Trophoblast cell (in vitro differentiated cells and primary cell): ENCODE measurements around the gene DENND5A.

Source experiments
- DNase-seq, 2 donors: peaks; one replicate each; pipeline ENCODE4 v3.0.0-alpha.2; 2016
- H2AFZ ChIP-seq: 2 replicates; pipeline ENCODE4 v1.6.1; 2013; ENCODE audit warnings: low read length, moderate library complexity, mild to moderate bottlenecking; ENCODE audit not compliant: insufficient read depth, poor library complexity
- H2AK5ac ChIP-seq: 2 replicates; pipeline ENCODE4 v1.6.1; 2013; ENCODE audit warnings: mild to moderate bottlenecking, low read length
- H2BK120ac ChIP-seq: 2 replicates; pipeline ENCODE4 v1.6.1; 2013; ENCODE audit warnings: low read length, mild to moderate bottlenecking, moderate library complexity; ENCODE audit not compliant: insufficient read depth, poor library complexity
- H2BK12ac ChIP-seq: 2 replicates; pipeline ENCODE4 v1.6.1; 2013; ENCODE audit warnings: mild to moderate bottlenecking, low read length, moderate library complexity
- H2BK5ac ChIP-seq: 2 replicates; pipeline ENCODE4 v1.6.1; 2013; ENCODE audit warnings: low read length, low read depth, moderate library complexity, mild to moderate bottlenecking; ENCODE audit not compliant: poor library complexity
- H3K14ac ChIP-seq: 2 replicates; pipeline ENCODE4 v1.6.1; 2013; ENCODE audit warnings: mild to moderate bottlenecking, low read length
- H3K18ac ChIP-seq: 2 replicates; pipeline ENCODE4 v1.6.1; 2013; ENCODE audit warnings: mild to moderate bottlenecking, low read length
- H3K23ac ChIP-seq: 2 replicates; pipeline ENCODE4 v1.6.1; 2013; ENCODE audit warnings: low read length
- H3K27ac ChIP-seq: 2 replicates; pipeline ENCODE4 v1.5.1; 2013; ENCODE audit warnings: low read depth, mild to moderate bottlenecking, inconsistent platforms, low read length, moderate library complexity
- H3K27me3 ChIP-seq: 2 replicates; pipeline ENCODE4 v1.6.1; 2013; ENCODE audit warnings: inconsistent platforms, mild to moderate bottlenecking, low read length, moderate library complexity; ENCODE audit not compliant: insufficient read depth
- H3K36me3 ChIP-seq, 2 experiments: 1 replicate in 1 of 2; 2 replicates in 1 of 2; pipeline ENCODE4 v1.6.1; 2013; ENCODE audit warnings: low read length in 2 of 2, mild to moderate bottlenecking in 2 of 2, moderate library complexity in 1 of 2; ENCODE audit not compliant: insufficient read depth in 2 of 2, control insufficient read depth in 1 of 2
- H3K4ac ChIP-seq: 2 replicates; pipeline ENCODE4 v1.6.1; 2013; ENCODE audit warnings: low read depth, mild to moderate bottlenecking, low read length, moderate library complexity
- H3K4me1 ChIP-seq, 2 experiments: 1 replicate in 1 of 2; 2 replicates in 1 of 2; pipeline ENCODE4 v1.6.1; 2013; ENCODE audit warnings: low read length in 2 of 2, mild to moderate bottlenecking in 2 of 2, moderate library complexity in 1 of 2; ENCODE audit not compliant: insufficient read depth in 2 of 2, control insufficient read depth in 1 of 2
- H3K4me2 ChIP-seq: 2 replicates; pipeline ENCODE4 v1.6.1; 2013; ENCODE audit warnings: inconsistent platforms, mild to moderate bottlenecking, low read length, moderate library complexity
- H3K4me3 ChIP-seq: 2 replicates; pipeline ENCODE4 v1.5.1; 2013; ENCODE audit warnings: mild to moderate bottlenecking, low read depth, low read length, inconsistent platforms
- H3K79me1 ChIP-seq: one replicate; pipeline ENCODE4 v1.6.1; 2013; ENCODE audit warnings: low read length
- H3K79me2 ChIP-seq: 2 replicates; pipeline ENCODE4 v1.6.1; 2013; ENCODE audit warnings: low read length, mild to moderate bottlenecking; ENCODE audit not compliant: control insufficient read depth, insufficient read depth, poor library complexity
- H3K9ac ChIP-seq: 2 replicates; pipeline ENCODE4 v1.6.1; 2013; ENCODE audit warnings: mild to moderate bottlenecking, low read length
- H3K9me3 ChIP-seq: 2 replicates; pipeline ENCODE4 v1.6.1; 2013; ENCODE audit warnings: low read depth, mild to moderate bottlenecking, control low read depth, inconsistent platforms, low read length; ENCODE audit not compliant: insufficient read depth
- H4K12ac ChIP-seq: 2 replicates; pipeline ENCODE4 v1.6.1; 2013; ENCODE audit warnings: low read depth, mild to moderate bottlenecking, low read length, moderate library complexity
- H4K8ac ChIP-seq: 2 replicates; pipeline ENCODE4 v1.6.1; 2013; ENCODE audit warnings: low read depth, mild to moderate bottlenecking, low read length, moderate library complexity
- H4K91ac ChIP-seq: one replicate; pipeline ENCODE4 v1.6.1; 2013; ENCODE audit warnings: low read depth, mild to moderate bottlenecking, low read length, moderate library complexity
- whole genome bisulfite sequencing: extraction: QIAGEN DNeasy Blood & Tissue Kit; methylation state at CpG from one replicate; pipeline ENCODE4 v1.1.7; 2013; ENCODE audit warnings: missing lambda C conversion rate; ENCODE audit not compliant: insufficient read length, insufficient coverage; ENCODE audit errors: extremely low coverage; 5-methylcytosine and 5-hydroxymethylcytosine counted together

DENND5A gene

DNA sequence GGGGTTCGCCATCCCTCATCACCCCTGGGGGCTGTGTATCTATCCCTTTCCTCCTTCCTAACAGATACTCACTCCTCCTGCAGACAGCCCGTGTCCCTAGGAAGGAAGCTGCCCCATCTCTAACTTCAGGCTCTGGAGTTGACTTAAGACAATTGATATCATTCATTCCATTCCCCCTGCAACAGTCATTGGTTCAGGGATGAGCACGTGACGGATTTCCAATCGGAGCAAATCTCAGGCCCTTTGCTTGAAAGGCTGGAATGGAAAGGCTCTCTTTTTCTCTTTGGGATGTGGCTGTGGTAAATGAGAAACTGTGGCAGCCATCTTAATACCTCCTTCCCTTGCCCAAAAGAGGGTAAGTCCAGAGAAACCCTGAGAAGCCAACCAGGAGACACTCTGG, 168.7 kb downstream of the DENND5A start:
- H3K27me3 ChIP-seq = peaks cover 15% of the 10 kb centered on the region
- WGBS = no CpG with 5 or more reads among the region's 5 CpGs
- no peaks in the 10 kb centered on the region for H3K79me2 ChIP-seq
- DNase-seq = no peak
- H2BK120ac ChIP-seq = no peak overlapping the region
- no peaks in the 10 kb centered on the region for H3K9me3 ChIP-seq
- no peaks in the 10 kb centered on the region for H3K79me1 ChIP-seq
- H4K8ac ChIP-seq = no peak overlapping the region
- H3K9ac ChIP-seq = no peak overlapping the region
- H4K12ac ChIP-seq = no peak overlapping the region
- no peak overlapping the region for H3K18ac ChIP-seq
- no peaks in the 10 kb centered on the region for H3K36me3 ChIP-seq
- H2AK5ac ChIP-seq = no peak overlapping the region
- no peak overlapping the region for H3K4me3 ChIP-seq
- peaks cover 0 to 2% of the 10 kb centered on the region in 2 experiments for H3K4me1 ChIP-seq
- no peak overlapping the region for H3K27ac ChIP-seq
- H3K4me2 ChIP-seq = no peak overlapping the region
- no peak overlapping the region for H3K14ac ChIP-seq
- no peak overlapping the region for H2BK5ac ChIP-seq
- H3K4ac ChIP-seq = no peak overlapping the region
- H4K91ac ChIP-seq = no peak overlapping the region
- no peak overlapping the region for H2AFZ ChIP-seq
- no peak overlapping the region for H3K23ac ChIP-seq
- no peak overlapping the region for H2BK12ac ChIP-seq

DNA sequence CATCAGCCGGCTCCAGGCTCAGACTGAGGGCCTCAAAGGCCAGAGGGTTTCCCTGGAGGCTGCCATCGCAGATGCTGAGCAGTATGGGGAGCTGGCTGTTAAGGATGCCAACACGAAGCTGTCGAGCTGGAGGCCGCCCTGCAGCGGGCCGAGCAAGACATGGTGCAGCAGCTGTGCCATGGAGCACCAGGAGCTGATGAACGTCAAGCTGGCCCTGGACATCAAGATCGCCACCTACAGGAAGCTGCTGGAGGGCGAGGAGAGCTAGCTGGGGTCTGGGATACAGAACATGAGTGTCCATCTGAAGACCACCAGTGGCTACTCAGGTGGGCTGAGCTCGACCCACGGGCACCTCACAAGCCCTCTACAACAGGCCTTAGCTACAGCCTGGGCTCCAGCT, 169.7 kb downstream of the DENND5A start:
- H2BK120ac ChIP-seq = no peak overlapping the region
- H2AFZ ChIP-seq = no peak overlapping the region
- DNase-seq = no peak
- no peak overlapping the region for H3K18ac ChIP-seq
- no peaks in the 10 kb centered on the region for H3K36me3 ChIP-seq
- H3K9ac ChIP-seq = no peak overlapping the region
- no peaks in the 10 kb centered on the region for H3K79me2 ChIP-seq
- no peak overlapping the region for H4K12ac ChIP-seq
- no peak overlapping the region for H3K23ac ChIP-seq
- H3K4me2 ChIP-seq = no peak overlapping the region
- no peak overlapping the region for H3K14ac ChIP-seq
- H3K79me1 ChIP-seq = no peaks in the 10 kb centered on the region
- H3K4me1 ChIP-seq = peaks cover 3 to 8% of the 10 kb centered on the region in 2 experiments
- H3K27me3 ChIP-seq = peaks cover 25% of the 10 kb centered on the region
- H2BK12ac ChIP-seq = no peak overlapping the region
- no peak overlapping the region for H4K8ac ChIP-seq
- H3K4ac ChIP-seq = no peak overlapping the region
- H3K27ac ChIP-seq = no peak overlapping the region
- no peak overlapping the region for H4K91ac ChIP-seq
- no peak overlapping the region for H2BK5ac ChIP-seq
- no peak overlapping the region for H2AK5ac ChIP-seq
- no CpG with 5 or more reads among the region's 12 CpGs for WGBS
- peaks cover 4% of the 10 kb centered on the region for H3K9me3 ChIP-seq
- H3K4me3 ChIP-seq = no peak overlapping the region

DNA sequence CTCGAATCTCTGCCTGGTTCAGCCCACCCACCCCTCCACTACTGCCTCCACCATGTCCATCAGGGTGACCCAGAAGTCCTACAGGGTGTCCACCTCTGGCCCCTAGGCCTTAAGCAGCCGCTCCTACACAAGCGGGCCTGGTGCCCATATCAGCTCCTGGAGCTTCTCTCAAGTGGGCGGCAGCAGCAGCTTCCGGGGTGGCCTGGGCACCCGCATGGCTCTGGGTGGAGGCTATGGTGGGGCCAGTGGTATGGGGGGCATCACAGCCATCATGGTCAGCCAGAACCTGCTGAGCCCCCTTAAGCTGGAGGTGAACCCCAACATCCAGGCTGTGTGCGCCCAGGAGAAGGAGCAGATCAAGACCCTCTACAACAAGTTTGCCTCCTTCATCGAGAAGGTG, 170.7 kb downstream of the DENND5A start:
- Histone ChIP-seq H2AK5ac (no peak overlapping the region), H3K9ac (no peak overlapping the region), H3K14ac (no peak overlapping the region), H3K4ac (no peak overlapping the region), H3K4me1 (peaks cover 3 to 8% of the 10 kb centered on the region in 2 experiments), H3K9me3 (peaks cover 6% of the 10 kb centered on the region), H3K4me3 (no peak overlapping the region), H3K18ac (no peak overlapping the region), H3K23ac (no peak overlapping the region), H2BK120ac (no peak overlapping the region), H2AFZ (no peak overlapping the region), H3K4me2 (no peak overlapping the region), H3K79me1 (no peaks in the 10 kb centered on the region), H2BK5ac (no peak overlapping the region), H3K36me3 (no peaks in the 10 kb centered on the region), H4K91ac (no peak overlapping the region), H2BK12ac (no peak overlapping the region), H3K27me3 (peaks cover 34% of the 10 kb centered on the region), H3K27ac (no peak overlapping the region), H4K12ac (no peak overlapping the region), H4K8ac (no peak overlapping the region), H3K79me2 (no peaks in the 10 kb centered on the region)
- DNase-seq = no peak
- no CpG with 5 or more reads among the region's 8 CpGs for WGBS

DNA sequence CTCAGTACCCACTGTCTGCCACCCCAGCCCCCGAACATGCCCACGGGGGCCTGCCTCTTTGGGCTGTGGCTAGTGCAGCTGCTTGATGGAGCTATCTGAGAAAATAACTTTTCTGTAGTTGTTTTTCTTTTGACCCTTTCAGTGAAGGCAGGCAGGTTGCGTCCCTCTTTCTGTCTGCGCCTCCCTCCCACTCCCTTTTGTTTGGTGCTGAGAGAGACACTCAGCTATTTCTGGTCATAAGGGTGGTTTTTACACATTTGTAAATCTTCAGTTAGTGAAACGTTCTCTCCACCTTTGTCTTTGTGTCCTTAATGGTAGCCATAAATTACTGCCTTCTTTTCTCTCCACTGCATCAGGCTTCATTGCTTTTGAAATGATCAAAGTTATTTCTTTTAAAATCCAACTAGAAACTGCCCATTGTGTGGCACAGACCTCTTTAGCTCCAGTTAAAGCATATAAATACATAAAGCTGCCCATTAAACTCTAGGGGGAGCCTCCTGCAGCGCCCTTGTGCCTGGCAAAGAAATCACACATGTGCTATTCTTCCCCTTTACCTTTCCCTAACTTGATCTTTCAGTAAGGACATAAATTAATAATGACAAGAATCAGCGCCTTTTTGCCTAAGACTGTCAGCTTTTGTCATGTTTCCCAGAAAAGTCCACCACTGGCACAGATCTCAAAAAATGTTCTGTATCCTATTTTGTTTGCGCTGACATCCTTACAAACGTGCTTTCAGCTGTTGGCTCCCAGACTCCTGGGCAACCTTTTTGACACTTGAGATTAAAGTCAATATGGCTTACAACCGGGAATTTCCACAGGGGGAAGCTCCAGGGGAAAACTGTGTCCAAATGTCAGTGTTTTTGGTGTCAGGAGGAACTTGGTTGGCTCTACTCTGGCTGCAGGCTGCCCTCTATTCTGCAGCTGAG, 172.0 kb downstream of the DENND5A start:
- H2BK12ac ChIP-seq = no peak overlapping the region
- H2AK5ac ChIP-seq = no peak overlapping the region
- no peak overlapping the region for H4K8ac ChIP-seq
- H2BK120ac ChIP-seq = no peak overlapping the region
- H3K4me3 ChIP-seq = no peak overlapping the region
- H3K9ac ChIP-seq = no peak overlapping the region
- no peak overlapping the region for H3K23ac ChIP-seq
- no peak overlapping the region for H2BK5ac ChIP-seq
- no peak overlapping the region for H3K14ac ChIP-seq
- H4K91ac ChIP-seq = no peak overlapping the region
- H3K79me1 ChIP-seq = no peaks in the 10 kb centered on the region
- no peak overlapping the region for H3K27ac ChIP-seq
- no CpG with 5 or more reads among the region's 10 CpGs for WGBS
- DNase-seq = no peak
- H3K79me2 ChIP-seq = no peaks in the 10 kb centered on the region
- peaks cover 3 to 8% of the 10 kb centered on the region in 2 experiments for H3K4me1 ChIP-seq
- peaks cover 38% of the 10 kb centered on the region for H3K27me3 ChIP-seq
- H3K18ac ChIP-seq = no peak overlapping the region
- peaks cover 6% of the 10 kb centered on the region for H3K9me3 ChIP-seq
- no peak overlapping the region for H2AFZ ChIP-seq
- H3K4ac ChIP-seq = no peak overlapping the region
- H3K4me2 ChIP-seq = no peak overlapping the region
- H3K36me3 ChIP-seq = no peaks in the 10 kb centered on the region
- no peak overlapping the region for H4K12ac ChIP-seq
